ENCODE measurements around the gene RAB3D. TPM values are rescaled to one million over a fixed set of nuclear protein-coding genes. Genes with fewer than 3 reads are reported as not detected.

RAB3D gene
- total and polyA plus RNA-seq, 10 of the 15 experiments (the other 5 are each of a cell fraction or from before 2014, with no cell fraction given): 1.1 to 15.7 (median 6.2) TPM

GRCh38 chr19:11380653-11381537 lies 41.4 kb upstream of the RAB3D start (continued):
- TF ChIP-seq ZNF687 (IDR thresholded peaks at IDR 0.05): peak; percentile 49; the same call in 1 of the 2 replicates
- TF ChIP-seq CTCF (IDR thresholded peaks at IDR 0.05 in 2 of 3, conservative IDR thresholded peaks at IDR 0.05 in 1 of 3; ENCODE audit: control insufficient read depth in 2 of 3, extremely low read depth in 1 of 3, insufficient read depth in 1 of 3, low read depth in 3 of 3, low read length in 3 of 3): peak; percentile 75 to 79 (median 76)
- no peak for TF ChIP-seq ZBTB11 (CRISPR knock-in tag; IDR thresholded peaks at IDR 0.05)
- 0 out of 2 replicates have a peak, but pooled peaks have one; percentile 18 for TF ChIP-seq EED (IDR thresholded peaks at IDR 0.05; ENCODE audit: low read depth)
- no peak for TF ChIP-seq USF1 (IDR thresholded peaks at IDR 0.05; ENCODE audit: borderline replicate concordance, extremely low read length, insufficient read depth, low read depth, low read length)
- TF ChIP-seq CHD4 (IDR thresholded peaks at IDR 0.05): no peak
- 0 out of 2 replicates have a peak, but pooled peaks have one; percentile 49 for TF ChIP-seq CHD1 (IDR thresholded peaks at IDR 0.05; ENCODE audit: low read depth, low read length)
- peak; percentile 89 for TF ChIP-seq POLR2A (IDR thresholded peaks at IDR 0.05; ENCODE audit: low read depth, low read length)
- peak; percentile 85 for TF ChIP-seq LARP7 (IDR thresholded peaks at IDR 0.05)
- TF ChIP-seq MAX (IDR thresholded peaks at IDR 0.05; ENCODE audit: low read depth, low read length): peak; percentile 19; the same call in 1 of the 2 replicates
- peak; percentile 62; the same call in 1 of the 2 replicates for TF ChIP-seq ATF7 (IDR thresholded peaks at IDR 0.05; ENCODE audit: low read depth)
- TF ChIP-seq MEF2A (IDR thresholded peaks at IDR 0.05; ENCODE audit: insufficient read depth, low read depth, low read length): peak; percentile 91
- no peak for TF ChIP-seq ZNF622 (IDR thresholded peaks at IDR 0.05)
- TF ChIP-seq MEF2B (IDR thresholded peaks at IDR 0.05; ENCODE audit: partially characterized antibody, poor library complexity, severe bottlenecking): peak; percentile 84
- TF ChIP-seq PKNOX1 (IDR thresholded peaks at IDR 0.05): peak; percentile 60
- no peak for TF ChIP-seq HCFC1 (IDR thresholded peaks at IDR 0.05; ENCODE audit: low read length)

All from GM12878 (cell line).